SK-N-SH (cell line): ENCODE data around the gene DLEC1.

Experiments used
- CHD2 ChIP-seq: fragments of 150-350 bp; IDR thresholded peaks from 2 replicates; pipeline ENCODE4 v1.6.1; 2018; ENCODE audit warnings: low read length; ENCODE audit not compliant: partially characterized antibody
- ELF1 ChIP-seq: IDR thresholded peaks from 2 replicates; pipeline ENCODE4 v1.4.0; 2012
- EP300 ChIP-seq, 2 experiments: IDR thresholded peaks; 2 replicates each; pipeline versions ENCODE4 v1.4.0 to v1.6.1; 2012; ENCODE audit warnings: borderline replicate concordance in 1 of 2, low read depth in 1 of 2, low read length in 1 of 2
- EZH2phosphoT487 ChIP-seq: fragments of 200-600 bp; sonication (generic); IDR thresholded peaks from 2 replicates; pipeline ENCODE4 v1.6.1; 2017; ENCODE audit warnings: low read depth, mixed run types, mild to moderate bottlenecking, antibody characterized with exemption, moderate library complexity, borderline replicate concordance
- NRF1 ChIP-seq: IDR thresholded peaks from 2 replicates; pipeline ENCODE4 v1.6.1; 2012; ENCODE audit warnings: low read depth, mild to moderate bottlenecking, low read length
- SMC3 ChIP-seq: IDR thresholded peaks from 2 replicates; pipeline ENCODE4 v1.6.1; 2012; ENCODE audit warnings: low read depth, low read length, improper control_type of control experiment
- TAF1 ChIP-seq: IDR thresholded peaks from 2 replicates; pipeline ENCODE4 v1.6.1; 2012; ENCODE audit warnings: low read depth, mild to moderate bottlenecking, low read length, moderate library complexity, borderline replicate concordance
- TF ChIP-seq, protein P1 (sequence below): fragments of 200-600 bp; sonication (generic); IDR thresholded peaks from 2 replicates; pipeline ENCODE4 v1.6.1; 2017; ENCODE audit warnings: antibody characterized with exemption, mild to moderate bottlenecking, moderate library complexity
- TF ChIP-seq, protein P2 (sequence below): fragments of 150-350 bp; IDR thresholded peaks from 2 replicates; pipeline ENCODE4 v1.6.1; 2017; ENCODE audit warnings: antibody characterized with exemption, low read length, low read depth, borderline replicate concordance
- TF ChIP-seq, protein P3 (sequence below): IDR thresholded peaks from 2 replicates; pipeline ENCODE4 v1.4.0; 2012; ENCODE audit warnings: low read depth

GRCh38 chr3:38006445-38006995 is 32.5 kb upstream of the DLEC1 start:
- TF ChIP-seq NRF1 = no peak
- TF ChIP-seq TAF1 = no peak
- TF ChIP-seq, protein P1, sequence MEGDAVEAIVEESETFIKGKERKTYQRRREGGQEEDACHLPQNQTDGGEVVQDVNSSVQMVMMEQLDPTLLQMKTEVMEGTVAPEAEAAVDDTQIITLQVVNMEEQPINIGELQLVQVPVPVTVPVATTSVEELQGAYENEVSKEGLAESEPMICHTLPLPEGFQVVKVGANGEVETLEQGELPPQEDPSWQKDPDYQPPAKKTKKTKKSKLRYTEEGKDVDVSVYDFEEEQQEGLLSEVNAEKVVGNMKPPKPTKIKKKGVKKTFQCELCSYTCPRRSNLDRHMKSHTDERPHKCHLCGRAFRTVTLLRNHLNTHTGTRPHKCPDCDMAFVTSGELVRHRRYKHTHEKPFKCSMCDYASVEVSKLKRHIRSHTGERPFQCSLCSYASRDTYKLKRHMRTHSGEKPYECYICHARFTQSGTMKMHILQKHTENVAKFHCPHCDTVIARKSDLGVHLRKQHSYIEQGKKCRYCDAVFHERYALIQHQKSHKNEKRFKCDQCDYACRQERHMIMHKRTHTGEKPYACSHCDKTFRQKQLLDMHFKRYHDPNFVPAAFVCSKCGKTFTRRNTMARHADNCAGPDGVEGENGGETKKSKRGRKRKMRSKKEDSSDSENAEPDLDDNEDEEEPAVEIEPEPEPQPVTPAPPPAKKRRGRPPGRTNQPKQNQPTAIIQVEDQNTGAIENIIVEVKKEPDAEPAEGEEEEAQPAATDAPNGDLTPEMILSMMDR = no peak
- TF ChIP-seq EP300 (IDR thresholded peaks at IDR 0.05; ENCODE audit: borderline replicate concordance in 1 of 2, low read depth in 1 of 2, low read length in 1 of 2) = no peak
- TF ChIP-seq ELF1 = no peak
- TF ChIP-seq, protein P2, sequence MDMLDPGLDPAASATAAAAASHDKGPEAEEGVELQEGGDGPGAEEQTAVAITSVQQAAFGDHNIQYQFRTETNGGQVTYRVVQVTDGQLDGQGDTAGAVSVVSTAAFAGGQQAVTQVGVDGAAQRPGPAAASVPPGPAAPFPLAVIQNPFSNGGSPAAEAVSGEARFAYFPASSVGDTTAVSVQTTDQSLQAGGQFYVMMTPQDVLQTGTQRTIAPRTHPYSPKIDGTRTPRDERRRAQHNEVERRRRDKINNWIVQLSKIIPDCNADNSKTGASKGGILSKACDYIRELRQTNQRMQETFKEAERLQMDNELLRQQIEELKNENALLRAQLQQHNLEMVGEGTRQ = no peak
- TF ChIP-seq EZH2phosphoT487 = no peak
- TF ChIP-seq CHD2 = no peak
- TF ChIP-seq, protein P3, sequence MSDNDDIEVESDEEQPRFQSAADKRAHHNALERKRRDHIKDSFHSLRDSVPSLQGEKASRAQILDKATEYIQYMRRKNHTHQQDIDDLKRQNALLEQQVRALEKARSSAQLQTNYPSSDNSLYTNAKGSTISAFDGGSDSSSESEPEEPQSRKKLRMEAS = no peak
- no peak for TF ChIP-seq SMC3
